Stimulated activated naive CD8-positive, alpha-beta T cell treated with anti-CD3 and anti-CD28 coated beads, Interleukin-15, amount 100 ng/mL, for 72 hours (primary cell): Measurements from ENCODE around the gene CDH5.
A peak's percentile ranks its signal among the peaks of the same experiment; 100 is the strongest.

Source experiments
- ATAC-seq: fragments of 150-1000 bp; cut with Tn5 transposase; 2 replicates; pipeline ENCODE4 v1.10.0; 2021; ENCODE audit warnings: mild to moderate bottlenecking, moderate library complexity
- DNase-seq, 2 donors: peaks; one replicate each; pipeline ENCODE4 v3.0.0; 2021 to 2022
- H3K27ac Mint-ChIP-seq, 2 donors: one replicate each; pipeline ENCODE4 v1.8.0; 2022; ENCODE audit warnings: mild to moderate bottlenecking in 2 of 2, mixed read lengths in 2 of 2, moderate library complexity in 2 of 2
- H3K27me3 Mint-ChIP-seq: one replicate; pipeline ENCODE4 v1.8.0; 2022; ENCODE audit warnings: mixed read lengths
- H3K4me1 Mint-ChIP-seq: one replicate; pipeline ENCODE4 v1.8.0; 2022; ENCODE audit warnings: mild to moderate bottlenecking, mixed read lengths
- H3K4me3 Mint-ChIP-seq, 2 donors: one replicate each; pipeline ENCODE4 v1.8.0; 2022; ENCODE audit warnings: mild to moderate bottlenecking in 2 of 2, mixed read lengths in 2 of 2, moderate library complexity in 1 of 2
- H3K9me3 Mint-ChIP-seq, 2 donors: one replicate each; pipeline ENCODE4 v1.8.0; 2022; ENCODE audit warnings: mixed read lengths in 2 of 2

The CDH5 gene

GRCh38 chr16:66342294-66342900, 24.1 kb upstream of the CDH5 start:
- Mint-ChIP-seq H3K4me3 (no peak overlapping the region), H3K4me1 (no peaks in the 10 kb centered on the region), H3K27ac (no peak overlapping the region), H3K9me3 (no peaks in the 10 kb centered on the region), H3K27me3 (peaks cover 57% of the 10 kb centered on the region)
- peak in 1 of 2 donors; percentile 13 for DNase-seq
- ATAC-seq: no peak

GRCh38 chr16:66344533-66345145, 21.9 kb upstream of the CDH5 start:
- Mint-ChIP-seq H3K27me3 (peaks cover 71% of the 10 kb centered on the region), H3K4me1 (no peaks in the 10 kb centered on the region), H3K4me3 (no peak overlapping the region), H3K9me3 (no peaks in the 10 kb centered on the region), H3K27ac (no peak overlapping the region)
- DNase-seq (peak in 1 of 2 donors; percentile 36), ATAC-seq (no peak)

GRCh38 chr16:66346221-66346620, 20.3 kb upstream of the CDH5 start:
- Mint-ChIP-seq H3K4me3 (no peak overlapping the region), H3K27ac (no peak overlapping the region), H3K27me3 (peaks cover 64% of the 10 kb centered on the region), H3K9me3 (no peaks in the 10 kb centered on the region), H3K4me1 (no peaks in the 10 kb centered on the region)
- ATAC-seq (no peak), DNase-seq (no peak)

GRCh38 chr16:66352304-66352703, 14.2 kb upstream of the CDH5 start:
- H3K9me3 Mint-ChIP-seq: no peaks in the 10 kb centered on the region
- no peaks in the 10 kb centered on the region for H3K4me1 Mint-ChIP-seq
- H3K27ac Mint-ChIP-seq: no peak overlapping the region
- no peak for ATAC-seq
- peaks cover 49% of the 10 kb centered on the region for H3K27me3 Mint-ChIP-seq
- H3K4me3 Mint-ChIP-seq: no peak overlapping the region
- DNase-seq: no peak

GRCh38 chr16:66353055-66353454, 13.4 kb upstream of the CDH5 start:
- H3K4me3 Mint-ChIP-seq: no peak overlapping the region
- DNase-seq (no peak), ATAC-seq (no peak)
- H3K27me3 Mint-ChIP-seq: peaks cover 49% of the 10 kb centered on the region
- H3K9me3 Mint-ChIP-seq: no peaks in the 10 kb centered on the region
- H3K27ac Mint-ChIP-seq: no peak overlapping the region
- H3K4me1 Mint-ChIP-seq: no peaks in the 10 kb centered on the region

GRCh38 chr16:66354034-66354909, 12.2 kb upstream of the CDH5 start:
- DNase-seq: no peak
- no peaks in the 10 kb centered on the region for H3K4me1 Mint-ChIP-seq
- H3K27me3 Mint-ChIP-seq: peaks cover 43% of the 10 kb centered on the region
- no peak for ATAC-seq
- no peak overlapping the region for H3K27ac Mint-ChIP-seq
- H3K9me3 Mint-ChIP-seq: no peaks in the 10 kb centered on the region
- no peak overlapping the region for H3K4me3 Mint-ChIP-seq

- H3K9me3 Mint-ChIP-seq: no peaks in the 10 kb centered on the region
- no peak for ATAC-seq
- DNase-seq: no peak
- no peak overlapping the region for H3K27ac Mint-ChIP-seq
- peaks cover 51% of the 10 kb centered on the region for H3K27me3 Mint-ChIP-seq
- no peak overlapping the region for H3K4me3 Mint-ChIP-seq
- no peaks in the 10 kb centered on the region for H3K4me1 Mint-ChIP-seq
These were observed 11.0 kb upstream of the CDH5 start for GRCh38 chr16:66355526-66355925.

GRCh38 chr16:66357523-66357928, 9.0 kb upstream of the CDH5 start:
- peaks cover 69% of the 10 kb centered on the region for H3K27me3 Mint-ChIP-seq
- no peak for ATAC-seq
- no peak overlapping the region for H3K4me3 Mint-ChIP-seq

GRCh38 chr16:66358231-66358630, 8.3 kb upstream of the CDH5 start:
- Mint-ChIP-seq H3K27ac (no peak overlapping the region), H3K9me3 (no peaks in the 10 kb centered on the region), H3K4me1 (peaks cover 6% of the 10 kb centered on the region), H3K27me3 (peaks cover 74% of the 10 kb centered on the region), H3K4me3 (no peak overlapping the region)
- no peak for DNase-seq
- ATAC-seq: no peak

More at GRCh38 chr16:66357523-66357928, 9.0 kb upstream of the CDH5 start:
- no peak for DNase-seq
- Mint-ChIP-seq H3K4me1 (peaks cover 6% of the 10 kb centered on the region), H3K27ac (no peak overlapping the region), H3K9me3 (no peaks in the 10 kb centered on the region)

- Mint-ChIP-seq H3K4me1 (peaks cover 6% of the 10 kb centered on the region), H3K9me3 (no peaks in the 10 kb centered on the region), H3K27ac (no peak overlapping the region), H3K27me3 (peaks cover 74% of the 10 kb centered on the region), H3K4me3 (no peak overlapping the region)
- ATAC-seq (no peak), DNase-seq (no peak)
These were observed 7.5 kb upstream of the CDH5 start for GRCh38 chr16:66359012-66359411.

GRCh38 chr16:66359811-66360608, 6.5 kb upstream of the CDH5 start:
- Mint-ChIP-seq H3K4me1 (peaks cover 6% of the 10 kb centered on the region), H3K27me3 (peaks cover 78% of the 10 kb centered on the region), H3K4me3 (no peak overlapping the region), H3K27ac (peak overlapping the region in 1 of 2 donors; percentile 35), H3K9me3 (no peaks in the 10 kb centered on the region)
- ATAC-seq (no peak), DNase-seq (no peak)

- Mint-ChIP-seq H3K9me3 (no peaks in the 10 kb centered on the region), H3K27ac (no peak overlapping the region), H3K27me3 (peaks cover 81% of the 10 kb centered on the region), H3K4me1 (peaks cover 6% of the 10 kb centered on the region), H3K4me3 (no peak overlapping the region)
- DNase-seq (no peak), ATAC-seq (peak; percentile 39)
These were observed 5.7 kb upstream of the CDH5 start for GRCh38 chr16:66360624-66361324.

- DNase-seq: no peak
- peaks cover 6% of the 10 kb centered on the region for H3K4me1 Mint-ChIP-seq
- no peak for ATAC-seq
- peaks cover 78% of the 10 kb centered on the region for H3K27me3 Mint-ChIP-seq
- H3K4me3 Mint-ChIP-seq: no peak overlapping the region
- H3K27ac Mint-ChIP-seq: no peak overlapping the region
- no peaks in the 10 kb centered on the region for H3K9me3 Mint-ChIP-seq
These were observed 4.8 kb upstream of the CDH5 start for GRCh38 chr16:66361604-66362135.

- Mint-ChIP-seq H3K4me3 (no peak overlapping the region), H3K27me3 (peaks cover 63% of the 10 kb centered on the region), H3K4me1 (peaks cover 6% of the 10 kb centered on the region), H3K27ac (no peak overlapping the region), H3K9me3 (no peaks in the 10 kb centered on the region)
- DNase-seq: no peak
- no peak for ATAC-seq
These were observed 3.2 kb upstream of the CDH5 start for GRCh38 chr16:66363211-66363777.
